PC-3 (cell line): ENCODE data around the gene GOLGB1. TPM values are rescaled to one million over a fixed set of nuclear protein-coding genes. Genes with fewer than 3 reads are reported as not detected.

Source experiments
- ATAC-seq: fragments of 200-7000 bp; cut with Tn5 transposase; 2 replicates; pipeline ENCODE4 v1.9.1; 2020; ENCODE audit warnings: mild to moderate bottlenecking, moderate library complexity
- BruUV-seq: library from RNA; stranded (reverse); fragments of 400-500 nt; replicated peaks from 2 replicates; lab custom pipeline; 2021; lab: Mats Ljungman, UMichigan
- CTCF ChIA-PET: fragments of 300-600 bp; sonication (Branson Sonifier 250); formaldehyde crosslinking; loops from one replicate; lab custom pipeline; 2022; ENCODE audit warnings: antibody characterized with exemption; lab: Charles Lee
- POLR2A ChIA-PET: fragments of 300-600 bp; sonication (Branson Sonifier 250); formaldehyde crosslinking; loops from one replicate; lab custom pipeline; 2022; ENCODE audit warnings: antibody characterized with exemption; ENCODE audit not compliant: unreplicated experiment; lab: Charles Lee
- DNase-seq: peaks from one replicate; pipeline ENCODE4 v3.0.0-alpha.2; 2015
- H2AFZ ChIP-seq: fragments of 300-600 bp; sonication (generic); 2 replicates; pipeline ENCODE4 v1.6.0; 2016; ENCODE audit warnings: antibody characterized with exemption, low read length
- H3F3A ChIP-seq: fragments of 300-600 bp; sonication (generic); one replicate; pipeline ENCODE4 v1.6.0; 2017; ENCODE audit warnings: antibody characterized with exemption, low read length, control low read depth, mild to moderate bottlenecking; ENCODE audit not compliant: unreplicated experiment
- H3K27ac ChIP-seq: fragments of 300-600 bp; sonication (generic); 2 replicates; pipeline ENCODE4 v1.5.1; 2016; ENCODE audit warnings: mild to moderate bottlenecking, low read length
- H3K27me3 ChIP-seq: fragments of 300-600 bp; sonication (generic); 2 replicates; pipeline ENCODE4 v1.6.1; 2016; ENCODE audit warnings: low read length, mixed read lengths
- H3K36me3 ChIP-seq: fragments of 300-600 bp; sonication (generic); 2 replicates; pipeline ENCODE4 v1.6.1; 2016; ENCODE audit warnings: low read depth, mixed run types, low read length, mixed read lengths
- H3K4me1 ChIP-seq: fragments of 300-600 bp; sonication (generic); 2 replicates; pipeline ENCODE4 v1.5.1; 2016; ENCODE audit warnings: low read length; ENCODE audit not compliant: insufficient read depth
- H3K4me2 ChIP-seq: fragments of 300-600 bp; sonication (generic); 2 replicates; pipeline ENCODE4 v1.6.0; 2016; ENCODE audit warnings: low read length
- H3K4me3 ChIP-seq: fragments of 300-600 bp; sonication (generic); 2 replicates; pipeline ENCODE4 v1.5.1; 2016; ENCODE audit warnings: mild to moderate bottlenecking, low read length, mixed read lengths
- H3K79me2 ChIP-seq: fragments of 300-600 bp; sonication (generic); 2 replicates; pipeline ENCODE4 v1.6.1; 2017; ENCODE audit warnings: low read length, mixed read lengths
- H3K9ac ChIP-seq: fragments of 300-600 bp; sonication (generic); 2 replicates; pipeline ENCODE4 v1.6.0; 2016; ENCODE audit warnings: mild to moderate bottlenecking, low read length
- H3K9me2 ChIP-seq: fragments of 300-600 bp; sonication (generic); replicated peaks from 2 replicates; pipeline ENCODE4 v1.6.1; 2016; ENCODE audit warnings: mixed run types, low read length, mixed read lengths
- H3K9me3 ChIP-seq: fragments of 300-600 bp; sonication (generic); 2 replicates; pipeline ENCODE4 v1.6.1; 2016; ENCODE audit warnings: low read length, mixed read lengths
- H4K20me1 ChIP-seq: fragments of 300-600 bp; sonication (generic); 2 replicates; pipeline ENCODE4 v1.6.1; 2016; ENCODE audit warnings: low read length, mixed read lengths
- CTCF ChIP-seq: fragments of 300-600 bp; sonication (generic); conservative IDR thresholded peaks from 2 replicates; pipeline ENCODE4 v1.5.1; 2017; ENCODE audit warnings: antibody characterized with exemption, low read depth, mild to moderate bottlenecking, low read length
- EZH2 ChIP-seq: fragments of 300-600 bp; sonication (generic); IDR thresholded peaks from one replicate; pipeline ENCODE4 v1.6.1; 2017; ENCODE audit warnings: antibody characterized with exemption, mild to moderate bottlenecking, low read length; ENCODE audit not compliant: unreplicated experiment
- EZH2phosphoT487 ChIP-seq: fragments of 300-600 bp; sonication (generic); IDR thresholded peaks from 2 replicates; pipeline ENCODE4 v1.6.1; 2018; ENCODE audit warnings: mild to moderate bottlenecking, antibody characterized with exemption, low read length, borderline replicate concordance
- intact Hi-C: fragments of 100-400 bp; cut with micrococcal nuclease; formaldehyde crosslinking; loops from 2 replicates; pipeline ENCODE4 v1.9.0; 2023
- total RNA-seq: library from RNA; depleted of rRNA; stranded (reverse); fragments of >200 nt; gene quantifications from 2 replicates; pipeline ENCODE4 v1.2.3, GENCODE V29; 2014

Gene GOLGB1
- total RNA-seq, 1 experiment from 2014 or later, result 31.6 TPM

- POLR2A ChIA-PET, result no interaction called here
- DNase-seq (no peak), ATAC-seq (no peak)
- H3K9me3 ChIP-seq, result no peaks in the 10 kb centered on the region
- H3K36me3 ChIP-seq, result peaks cover 76% of the 10 kb centered on the region
- no peak overlapping the region for H3K4me2 ChIP-seq
- no peaks in the 10 kb centered on the region for H3K4me1 ChIP-seq
- H3F3A ChIP-seq, result no peaks in the 10 kb centered on the region
- no peaks in the 10 kb centered on the region for H4K20me1 ChIP-seq
- no peaks in the 10 kb centered on the region for H3K9me2 ChIP-seq
- H3K79me2 ChIP-seq, result no peaks in the 10 kb centered on the region
- BruUV-seq, result no TSS peak
- H3K27ac ChIP-seq, result no peak overlapping the region
- H2AFZ ChIP-seq, result no peak overlapping the region
- H3K9ac ChIP-seq, result no peak overlapping the region
- TF ChIP-seq EZH2 (no peak), CTCF (no peak), EZH2phosphoT487 (no peak)
- intact Hi-C loops, result no loop called here
- CTCF ChIA-PET, result no interaction called here
- no peak overlapping the region for H3K4me3 ChIP-seq
- no peaks in the 10 kb centered on the region for H3K27me3 ChIP-seq
Measured at GRCh38 chr3:121667333-121667732, 82.2 kb downstream of the GOLGB1 start.

DNA sequence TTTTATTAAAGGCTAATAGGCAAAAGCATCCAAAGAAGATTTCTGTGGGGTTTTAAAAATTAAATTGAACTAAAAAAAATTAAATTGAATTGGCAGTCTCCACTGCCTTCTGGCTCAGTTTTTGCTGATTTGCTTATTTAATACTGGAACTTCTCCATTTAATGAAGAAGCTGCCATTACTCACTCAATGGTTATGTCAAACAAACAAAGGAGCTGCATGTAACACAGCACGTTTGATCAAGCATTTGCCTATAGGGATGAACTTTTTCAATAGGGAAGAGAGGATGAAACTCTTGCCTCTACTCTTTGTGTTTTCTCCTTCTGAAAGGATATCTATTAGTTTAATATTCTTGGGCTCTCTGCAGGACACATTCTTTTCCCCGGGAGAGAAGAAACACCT, 84.1 kb downstream of the GOLGB1 start:
- CTCF ChIA-PET, result no interaction called here
- no TSS peak for BruUV-seq
- DNase-seq, result no peak

More for the DNA sequence above, 84.1 kb downstream of the GOLGB1 start:
- no peaks in the 10 kb centered on the region for H3F3A ChIP-seq
- no peak overlapping the region for H2AFZ ChIP-seq
- POLR2A ChIA-PET, result no interaction called here
- no peak overlapping the region for H3K27ac ChIP-seq
- ATAC-seq, result no peak
- H4K20me1 ChIP-seq, result no peaks in the 10 kb centered on the region
- no peaks in the 10 kb centered on the region for H3K79me2 ChIP-seq
- intact Hi-C loops, result no loop called here
- H3K9me3 ChIP-seq, result no peaks in the 10 kb centered on the region
- no peaks in the 10 kb centered on the region for H3K9me2 ChIP-seq
- H3K4me1 ChIP-seq, result no peaks in the 10 kb centered on the region
- H3K4me2 ChIP-seq, result no peak overlapping the region
- H3K27me3 ChIP-seq, result no peaks in the 10 kb centered on the region
- TF ChIP-seq CTCF, result no peak
- TF ChIP-seq EZH2phosphoT487, result no peak
- TF ChIP-seq EZH2, result no peak
- peaks cover 66% of the 10 kb centered on the region for H3K36me3 ChIP-seq
- no peak overlapping the region for H3K9ac ChIP-seq
- H3K4me3 ChIP-seq, result no peak overlapping the region
